Inflammatory macrophage treated with lipopolysaccharide for 1 hour (primary cell): ENCODE data around the gene PACSIN2.
A peak's percentile ranks its signal among the peaks of the same experiment; 100 is the strongest.

Experiments used
- DNase-seq, 2 donors: peaks; one replicate each; pipeline ENCODE4 v3.0.0-alpha.2; 2020 to 2022

PACSIN2 gene

DNA sequence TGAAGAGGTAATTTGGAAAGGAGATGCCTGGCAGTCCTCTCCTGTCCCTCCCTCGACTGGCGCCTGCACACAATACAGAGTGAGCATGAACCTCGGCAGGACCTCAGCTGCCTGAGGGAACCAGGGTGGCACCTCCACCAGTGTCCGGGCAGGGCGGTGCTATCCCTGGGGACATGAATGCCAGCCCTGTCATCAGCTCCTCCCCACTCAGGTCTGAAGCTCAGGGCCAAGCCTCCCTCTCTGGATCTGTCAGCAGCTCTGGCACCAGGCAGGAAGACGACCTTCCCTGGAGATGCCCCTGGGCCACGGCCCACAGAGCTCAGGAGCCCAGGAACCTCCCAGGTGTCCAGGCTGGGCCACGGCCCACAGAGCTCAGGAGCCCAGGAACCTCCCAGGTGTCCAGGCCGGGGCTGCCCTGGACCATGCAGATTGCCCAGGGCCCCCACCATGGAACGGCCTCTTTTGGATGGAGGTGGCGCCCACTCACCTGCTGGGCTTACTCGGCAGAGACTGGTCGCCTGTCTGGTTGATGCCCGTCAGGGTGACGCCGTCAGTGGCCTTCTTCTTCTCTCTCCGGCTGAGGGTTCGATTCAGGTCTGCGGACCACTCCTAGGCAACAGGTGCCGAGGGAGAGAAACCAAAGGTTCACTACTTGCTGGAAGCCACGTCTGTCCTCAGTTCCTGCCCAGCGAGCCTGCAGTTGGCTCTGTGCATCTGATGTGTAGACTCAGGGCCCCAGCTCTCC, 136.2 kb downstream of the PACSIN2 start:
- no peak for DNase-seq

DNA sequence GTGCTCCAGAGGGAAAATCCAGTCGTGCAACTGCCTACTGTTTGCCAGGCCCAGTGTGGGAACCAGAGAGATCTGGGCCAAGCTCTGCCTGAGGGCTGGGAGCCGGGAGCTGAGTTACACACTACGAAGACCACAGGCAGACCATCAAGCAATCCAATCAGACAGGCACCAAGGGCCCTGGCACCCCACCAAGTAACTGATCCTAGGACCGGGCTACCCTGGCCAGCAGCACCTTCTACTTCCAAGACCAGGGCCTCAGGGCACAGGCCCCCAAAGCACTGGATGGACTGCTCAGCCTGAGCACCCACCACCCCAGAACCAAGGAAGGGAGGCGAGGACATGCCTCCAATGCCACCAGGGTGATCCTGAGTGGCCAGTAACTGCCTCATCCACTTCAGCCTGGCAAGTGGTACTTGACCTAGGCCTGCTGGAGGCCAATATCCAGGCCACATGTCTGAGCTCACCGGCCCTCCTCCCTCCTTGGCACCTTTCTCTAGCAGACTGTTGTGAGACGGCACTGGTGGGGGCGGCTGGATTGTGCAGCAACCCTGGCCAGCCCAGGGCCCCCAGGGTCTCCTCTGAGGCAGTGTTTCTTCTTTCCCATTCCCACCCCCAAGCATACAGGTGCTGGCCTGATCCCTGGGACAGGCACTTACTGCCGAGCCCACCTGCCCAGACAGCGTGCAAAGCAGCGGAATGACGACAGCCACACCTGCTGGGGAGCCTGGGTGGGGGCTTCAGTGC, 137.2 kb downstream of the PACSIN2 start:
- no peak for DNase-seq

- DNase-seq, result no peak
Measured at GRCh38 chr22:42877158-42877557, 137.8 kb downstream of the PACSIN2 start.

DNA sequence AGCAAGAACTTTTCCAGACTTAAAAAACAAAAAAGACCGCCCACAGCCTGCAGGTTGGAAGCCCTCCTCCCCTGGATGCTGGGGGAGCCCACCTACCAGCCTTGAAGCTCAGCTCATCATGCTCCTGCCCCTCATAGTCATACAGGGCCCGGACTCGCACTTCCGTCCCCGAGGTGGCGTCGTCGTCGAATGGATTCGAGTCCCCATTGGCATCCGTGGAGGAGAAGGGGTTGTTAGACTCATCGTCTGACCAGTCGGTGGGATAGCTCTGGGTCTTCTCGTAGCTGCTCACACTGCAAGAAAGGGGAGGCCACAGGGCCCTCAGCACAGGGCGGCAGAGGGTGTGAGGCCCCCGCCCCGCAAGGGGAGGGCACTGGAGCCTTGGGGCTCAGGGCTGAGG, 138.9 kb downstream of the PACSIN2 start:
- no peak for DNase-seq

- DNase-seq, result no peak
Measured at GRCh38 chr22:42874010-42874409, 140.9 kb downstream of the PACSIN2 start.

GRCh38 chr22:42873356-42873755, 141.6 kb downstream of the PACSIN2 start:
- DNase-seq, result no peak

DNA sequence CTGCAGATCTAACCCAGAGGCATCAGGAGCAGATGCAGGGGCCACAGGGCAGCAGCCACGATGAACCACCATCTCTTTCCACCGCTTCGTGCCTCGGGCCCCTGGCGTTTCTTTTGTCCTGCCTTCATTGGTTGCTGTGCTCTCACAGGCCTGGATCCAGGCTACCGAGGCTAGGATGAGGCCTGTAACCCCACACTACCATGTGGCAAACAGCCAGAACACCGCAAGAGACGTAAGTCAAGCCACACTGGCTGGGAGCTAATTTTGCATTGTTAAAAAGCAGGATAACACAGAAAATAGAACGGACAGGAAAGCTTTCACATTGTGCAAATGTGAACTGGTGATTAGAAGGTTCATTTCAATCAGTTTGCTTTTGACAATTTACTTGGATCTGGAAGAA, 142.1 kb downstream of the PACSIN2 start:
- no peak for DNase-seq

DNA sequence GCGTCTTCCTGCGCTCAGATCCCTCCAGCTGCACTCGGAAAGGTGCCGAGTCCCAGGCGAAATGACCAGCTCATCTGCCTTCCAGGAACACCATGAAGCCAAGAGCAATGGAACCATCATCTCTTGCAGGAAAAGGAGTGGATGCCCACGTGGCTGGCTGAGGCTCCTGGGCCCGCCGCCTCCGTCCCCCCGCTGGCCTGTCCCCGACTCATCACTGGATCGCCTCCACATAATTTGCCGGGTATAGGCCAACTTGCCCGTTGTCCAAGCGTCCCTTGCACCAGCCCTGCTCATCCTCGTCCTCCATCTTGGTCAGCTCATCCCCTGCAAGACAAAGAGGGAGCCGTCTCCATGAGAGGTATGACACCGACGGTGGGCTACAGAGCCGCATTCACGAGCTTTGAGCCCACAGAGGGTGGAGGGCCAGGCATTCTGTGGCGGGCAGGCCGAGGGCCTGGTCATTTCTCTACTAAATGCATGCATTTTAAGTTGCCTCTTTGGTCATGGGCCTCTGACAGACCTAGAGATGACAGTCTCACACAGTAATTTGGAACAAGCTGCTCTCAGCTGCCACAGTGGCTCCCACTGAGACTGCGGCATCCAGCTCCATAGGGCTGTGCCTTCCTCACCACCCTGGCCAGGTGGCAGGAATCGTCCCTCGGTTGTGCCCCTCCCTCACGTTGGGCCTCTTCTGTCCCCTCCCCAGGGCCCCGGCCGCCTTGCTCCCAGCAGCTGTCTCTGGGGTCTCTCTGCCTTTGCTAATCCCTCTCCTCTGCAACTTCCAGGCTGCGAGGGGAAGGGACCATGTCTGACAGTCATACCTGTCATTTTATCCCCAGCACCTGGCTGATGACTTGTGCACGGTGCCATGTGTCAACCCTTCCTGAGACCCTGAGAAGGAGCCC, 143.6 kb downstream of the PACSIN2 start:
- DNase-seq, result no peak

- DNase-seq, result no peak
Measured at GRCh38 chr22:42869888-42870480, 145.0 kb downstream of the PACSIN2 start.

- DNase-seq, result no peak
Measured at GRCh38 chr22:42869463-42869862, 145.5 kb downstream of the PACSIN2 start.

DNA sequence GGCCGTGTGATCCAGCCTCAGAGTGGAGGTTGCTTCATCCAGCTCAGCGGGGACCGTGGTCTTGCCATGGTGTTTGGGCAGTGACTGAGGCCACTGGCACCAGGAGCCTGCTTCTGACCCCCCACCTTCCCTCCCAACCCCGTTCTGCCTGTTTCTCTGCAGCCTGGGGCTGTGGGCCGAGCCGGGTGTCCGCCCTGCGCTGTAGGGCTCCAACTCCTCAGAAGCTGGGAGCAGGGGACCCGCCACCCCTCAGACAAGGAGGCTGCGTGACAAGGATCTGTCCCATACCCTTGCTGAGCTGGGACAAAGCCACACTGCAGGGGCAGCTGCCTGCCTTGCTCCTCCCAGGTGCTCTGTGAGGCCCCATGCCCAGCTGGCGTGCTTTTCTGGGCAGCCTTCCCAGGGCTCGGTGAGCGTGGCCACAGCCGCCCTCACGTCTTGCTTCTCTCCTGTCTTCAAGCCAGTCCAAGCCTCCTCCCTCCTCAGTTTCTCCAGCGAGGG, 146.1 kb downstream of the PACSIN2 start:
- no peak for DNase-seq

DNA sequence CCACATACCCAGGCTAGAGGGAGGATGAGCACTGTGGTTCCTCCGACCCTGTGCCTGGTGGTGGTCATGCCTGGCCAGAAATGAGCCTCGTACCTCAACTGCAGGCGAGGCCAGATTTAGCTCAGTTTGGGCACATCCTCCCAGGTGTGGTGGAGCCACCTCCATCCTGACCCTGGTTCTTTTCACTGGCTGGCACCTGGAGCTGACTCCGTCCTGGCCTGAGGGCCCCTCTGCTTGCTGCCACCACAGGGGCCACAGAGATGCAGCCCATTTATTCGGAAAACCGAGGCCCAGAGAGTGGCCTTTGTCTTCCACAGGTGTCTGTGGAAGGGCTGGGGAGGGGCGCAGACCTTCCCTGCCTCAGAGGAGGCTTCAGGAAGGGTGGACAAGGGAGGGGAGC, 148.8 kb downstream of the PACSIN2 start:
- DNase-seq, result no peak

GRCh38 chr22:42865536-42865935, 149.4 kb downstream of the PACSIN2 start:
- DNase-seq, result no peak

DNA sequence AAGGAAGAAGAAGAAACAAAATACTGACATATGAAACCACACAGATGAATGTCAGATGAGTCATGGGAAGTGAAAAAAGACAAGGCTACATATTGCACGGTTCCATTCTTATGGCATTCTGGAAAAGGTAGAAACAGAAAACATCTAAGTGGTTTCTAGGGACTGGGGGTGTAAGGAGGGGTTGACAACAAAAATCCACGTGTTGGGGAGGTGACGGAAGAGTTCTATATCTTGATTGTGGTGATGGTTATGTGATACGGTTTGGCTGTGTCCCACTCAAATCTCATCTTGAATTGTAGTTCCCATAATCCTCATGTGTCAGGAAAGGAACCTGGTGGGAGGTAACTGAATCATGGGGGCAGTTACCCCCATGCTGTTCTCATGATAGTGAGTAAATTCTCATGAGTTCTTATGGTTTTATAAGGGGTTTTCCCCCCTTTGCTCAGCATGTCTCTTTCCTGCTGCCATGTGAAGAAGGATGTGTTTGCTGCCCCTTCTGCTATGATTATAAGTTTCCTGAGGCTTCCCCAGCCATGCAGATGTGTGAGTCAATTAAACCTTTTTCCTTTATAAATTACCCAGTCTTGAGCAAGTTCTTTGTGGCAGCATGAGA, 151.5 kb downstream of the PACSIN2 start:
- peak; percentile 79 to 90 for DNase-seq

- DNase-seq, result no peak
Measured at GRCh38 chr22:42862045-42862734, 152.8 kb downstream of the PACSIN2 start.

GRCh38 chr22:42860968-42861367, 154.0 kb downstream of the PACSIN2 start:
- DNase-seq, result no peak

- DNase-seq, result no peak
Measured at GRCh38 chr22:42857845-42858481, 157.0 kb downstream of the PACSIN2 start.

- DNase-seq, result peak; percentile 96 to 99
Measured at GRCh38 chr22:42856865-42857704, 157.9 kb downstream of the PACSIN2 start, which contains the start of gene ARFGAP3. Gene ARFGAP3 (minus strand): TSS chr22:42857273. CDS start chr22:42857182, 91 bp downstream.

- DNase-seq, result peak; percentile 91 to 95
Measured at GRCh38 chr22:42856179-42856864, 158.6 kb downstream of the PACSIN2 start.
